ENCODE results near the gene OBSL1.
A peak's percentile ranks its signal among the peaks of the same experiment; 100 is the strongest.

The OBSL1 gene

GRCh38 chr2:219511547-219512325, 59.6 kb downstream of the OBSL1 start:
- no peak for DNase-seq

DNA sequence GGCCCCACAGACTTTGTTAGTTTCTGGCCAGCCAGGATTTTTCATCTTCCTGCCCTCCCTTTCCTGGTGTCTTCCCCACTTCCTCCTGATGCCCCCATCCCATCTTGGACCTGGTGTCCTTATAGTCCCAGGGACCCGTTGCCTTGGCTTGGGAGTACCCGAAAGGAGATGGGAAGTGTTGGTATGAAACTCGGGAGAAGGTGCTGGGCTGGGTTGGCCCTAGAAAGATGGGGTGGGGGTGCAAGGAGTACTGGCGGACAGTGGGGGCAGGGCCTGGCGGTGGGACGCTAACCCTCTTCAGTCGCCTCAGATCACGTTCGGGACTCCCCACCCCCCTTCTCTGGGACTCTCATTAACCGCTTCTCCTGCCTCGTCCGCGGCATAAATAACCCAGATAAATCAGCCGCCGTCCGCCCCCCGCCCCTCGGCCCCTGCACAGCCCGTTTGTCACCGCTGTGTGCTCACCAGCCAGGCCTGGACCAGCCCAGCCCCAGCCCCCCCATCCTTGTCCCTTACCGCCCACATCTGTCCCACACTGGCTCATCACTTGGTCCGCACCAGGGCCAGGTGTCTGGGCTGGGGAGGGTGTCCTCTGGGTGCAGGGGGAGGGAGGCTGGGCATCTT, 60.7 kb downstream of the OBSL1 start:
- no peak for DNase-seq

DNA sequence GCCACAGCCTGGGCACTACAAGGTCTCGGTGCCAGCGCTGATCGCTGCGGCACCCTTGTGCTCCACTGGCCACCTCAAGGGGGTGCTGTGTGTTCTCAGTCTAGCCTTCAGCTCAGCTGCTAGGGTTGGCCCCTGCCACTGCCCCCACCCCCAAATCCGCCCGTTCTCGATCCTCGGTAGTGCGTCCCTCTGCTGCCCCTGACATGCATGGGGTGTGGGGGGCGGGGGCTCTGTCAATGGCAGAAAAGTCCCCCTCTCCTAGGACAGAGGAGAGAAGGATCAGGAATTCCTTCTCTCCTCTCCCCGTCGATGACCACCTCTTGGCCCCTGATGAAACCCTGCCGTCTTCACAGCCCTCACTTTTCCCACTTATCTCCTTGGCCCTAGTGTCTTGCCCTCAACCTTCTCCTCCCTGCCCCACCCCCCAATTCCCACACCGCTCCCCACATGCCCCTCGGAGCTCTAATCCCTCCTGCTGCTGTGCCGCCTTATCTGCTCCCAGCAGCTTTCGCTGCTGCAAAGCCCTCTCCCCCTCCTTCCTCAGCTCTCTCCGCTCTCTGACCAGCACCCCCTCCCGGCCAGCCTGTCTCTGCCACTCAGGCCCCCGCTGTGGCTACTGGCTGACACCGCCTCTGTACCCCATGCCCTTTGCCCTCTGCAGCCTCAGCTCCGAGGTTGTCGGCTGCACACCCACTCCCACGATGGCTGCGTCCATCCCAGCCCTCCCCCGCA, 61.4 kb downstream of the OBSL1 start:
- peak; percentile 41 for DNase-seq

DNA sequence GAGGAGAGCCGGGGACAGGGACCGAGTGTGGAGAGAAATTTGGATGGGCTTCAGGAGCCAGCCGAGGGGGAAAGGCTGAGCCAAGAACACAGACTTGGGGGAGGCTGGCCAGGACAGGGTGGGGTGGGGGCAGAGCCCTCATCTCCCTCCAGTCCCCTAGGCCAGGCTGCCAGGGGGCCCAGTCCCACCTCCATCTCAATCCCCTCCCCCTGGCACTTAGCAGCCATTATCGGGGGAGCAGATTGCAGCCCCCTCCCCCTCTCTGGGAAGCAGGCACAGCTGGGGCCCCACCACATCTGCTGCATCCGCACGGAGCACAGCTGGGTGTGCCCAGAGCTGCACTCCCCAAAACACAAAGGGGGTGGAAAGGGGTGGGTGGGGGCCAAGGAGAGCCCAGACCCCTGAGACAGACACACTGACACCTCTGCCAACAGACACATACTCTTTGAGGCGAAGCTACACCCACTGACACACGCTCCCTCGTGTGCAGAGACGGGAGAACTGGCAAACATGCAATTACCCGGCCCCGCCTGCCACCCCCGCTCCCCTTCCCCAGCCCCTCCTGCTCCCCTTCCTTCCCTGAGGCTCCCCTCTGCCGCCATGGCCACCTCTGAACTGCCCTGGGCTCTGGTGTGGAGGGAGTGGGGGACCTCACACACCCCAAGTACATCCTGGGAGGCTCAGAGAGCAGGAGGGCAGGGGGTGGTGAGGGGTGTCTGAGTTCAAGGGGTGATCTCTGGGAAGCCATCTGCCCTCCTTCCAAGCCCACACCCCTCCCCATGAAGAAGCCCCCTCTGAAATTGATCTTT, 62.2 kb downstream of the OBSL1 start:
- DNase-seq: no peak

GRCh38 chr2:219508444-219508734, 63.0 kb downstream of the OBSL1 start:
- no peak for DNase-seq

DNA sequence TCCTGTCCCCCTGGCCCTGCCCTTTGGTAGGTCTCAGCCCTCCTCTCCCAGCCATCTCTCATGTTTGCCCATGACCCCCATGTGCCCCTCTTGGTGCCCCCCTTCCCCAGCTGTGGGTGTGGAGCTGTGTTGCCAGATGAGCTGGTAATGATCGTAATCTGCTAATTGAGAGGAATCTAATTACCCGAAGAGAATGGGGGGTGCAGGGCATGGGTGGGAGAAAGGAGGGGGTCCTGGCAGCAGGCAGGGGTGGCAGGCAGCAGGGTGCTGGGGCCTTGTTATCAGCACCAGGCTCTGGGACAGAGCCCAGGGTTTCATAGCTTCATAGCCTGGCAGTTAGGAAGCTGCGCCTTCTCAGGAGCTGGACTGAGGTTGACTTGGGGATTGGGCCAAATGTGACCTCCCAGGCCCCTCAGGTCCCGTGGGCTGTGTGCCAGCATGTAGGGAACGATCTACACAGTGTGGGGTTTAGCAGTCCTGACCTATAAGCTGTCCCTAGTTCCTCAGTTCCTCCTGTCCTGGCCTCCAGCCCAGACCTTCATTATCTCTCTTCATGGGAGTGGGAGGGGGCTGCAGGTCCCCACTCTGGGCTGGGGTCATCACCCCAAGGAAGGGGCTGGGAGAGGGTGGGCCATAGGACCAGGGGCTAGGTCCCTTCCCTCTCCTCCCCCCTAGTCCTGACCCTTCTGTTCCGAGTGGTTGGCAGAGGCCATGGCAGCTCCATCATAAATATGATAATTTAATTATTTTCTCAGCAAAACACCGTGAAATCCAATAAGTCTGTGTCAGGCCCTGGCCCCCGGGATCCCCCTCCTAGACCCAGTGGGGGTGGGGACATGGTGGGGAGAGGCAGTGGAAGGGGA, 63.5 kb downstream of the OBSL1 start:
- no peak for DNase-seq

GRCh38 chr2:219506802-219507526, 64.4 kb downstream of the OBSL1 start:
- DNase-seq: no peak

DNA sequence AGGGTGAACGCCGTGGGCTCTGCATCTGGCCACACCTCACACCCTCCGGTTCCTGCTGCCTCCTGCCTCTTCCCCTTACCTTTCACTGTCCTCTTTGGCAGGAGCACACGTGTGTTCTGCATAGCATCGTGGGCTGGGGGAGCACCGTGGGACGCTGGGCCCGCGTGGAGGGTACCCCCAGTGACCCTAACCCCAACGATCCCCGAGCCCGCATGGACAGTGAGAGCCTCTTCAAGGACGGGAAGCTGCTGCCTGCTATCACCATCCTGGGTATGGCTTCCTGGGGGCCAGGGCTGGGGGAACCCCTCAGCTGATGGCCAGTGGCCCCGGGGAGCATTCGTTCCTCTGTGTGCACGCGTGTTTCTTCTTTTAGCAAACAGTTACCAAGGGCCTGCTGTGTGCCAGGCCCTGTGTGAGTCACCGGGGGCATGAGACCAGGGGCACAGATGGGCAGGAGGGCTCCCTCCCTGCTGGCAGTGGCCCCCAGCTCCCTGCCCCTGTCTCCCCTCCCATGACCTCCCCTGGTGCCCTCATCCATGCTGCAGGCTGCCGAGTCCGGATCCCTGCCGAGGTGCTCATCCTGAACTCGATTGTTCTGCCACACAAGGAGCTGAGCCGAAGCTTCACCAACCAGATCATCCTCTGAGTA, 65.1 kb downstream of the OBSL1 start:
- DNase-seq: no peak

DNA sequence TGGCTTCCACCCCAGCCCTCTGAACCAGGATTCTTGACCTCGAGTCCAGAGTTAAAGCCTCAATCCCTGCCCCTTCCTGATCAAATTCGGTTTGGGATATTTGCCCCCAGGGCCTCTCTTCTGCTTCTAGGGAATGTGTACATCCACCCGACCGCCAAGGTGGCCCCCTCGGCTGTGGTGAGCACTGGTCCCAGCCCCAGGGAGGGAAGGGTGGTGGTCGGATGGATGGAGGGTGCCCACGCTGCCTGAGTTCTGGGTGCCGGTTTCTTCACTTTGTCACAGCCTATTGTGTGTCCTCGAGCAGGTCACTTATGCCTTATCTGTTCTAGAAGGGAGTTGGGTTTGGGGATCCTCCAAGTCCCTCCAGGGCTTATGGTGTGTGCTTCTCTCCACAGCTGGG, 65.8 kb downstream of the OBSL1 start:
- DNase-seq: no peak

DNA sequence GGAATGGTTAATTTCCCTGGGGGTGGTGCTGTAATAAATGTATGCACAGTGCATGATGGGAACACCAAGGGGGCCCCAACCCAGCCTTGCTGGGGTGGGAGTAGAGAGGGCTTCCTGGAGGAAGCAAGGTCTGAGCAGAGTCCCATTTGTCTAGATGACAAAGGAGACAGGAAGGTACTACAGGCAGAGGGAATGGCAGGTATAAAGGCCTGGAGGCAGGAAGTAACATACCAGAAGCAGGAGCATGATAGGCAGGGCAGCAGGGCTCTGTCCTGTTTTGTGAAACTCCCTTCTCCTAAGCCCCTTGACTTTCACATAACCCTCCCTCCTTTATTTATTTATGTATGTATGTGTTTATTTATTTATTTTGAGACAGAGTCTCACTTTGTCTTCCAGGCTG, 68.7 kb downstream of the OBSL1 start:
- DNase-seq: no peak

DNA sequence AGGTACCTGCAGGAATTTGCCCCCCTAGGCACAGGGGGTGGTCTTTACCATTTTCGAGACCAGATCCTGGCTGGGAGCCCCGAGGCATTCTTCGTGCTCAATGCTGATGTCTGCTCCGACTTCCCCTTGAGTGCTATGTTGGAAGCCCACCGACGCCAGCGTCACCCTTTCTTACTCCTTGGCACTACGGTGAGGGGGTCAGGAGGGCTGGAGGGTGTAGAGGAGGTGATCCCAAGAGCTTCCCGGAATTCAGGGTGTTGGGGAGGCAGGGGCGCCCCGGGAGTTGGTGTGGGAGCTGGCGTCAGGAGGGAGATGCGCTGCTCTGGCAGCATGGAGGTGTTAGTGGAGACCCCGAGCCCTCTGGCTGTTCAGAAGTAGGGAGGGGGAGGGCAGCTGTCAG, 69.5 kb downstream of the OBSL1 start:
- no peak for DNase-seq
